Type B pancreatic cell (in vitro differentiated cells): Measurements from ENCODE around the gene PEX11G. TPM values are rescaled to one million over a fixed set of nuclear protein-coding genes. Genes with fewer than 3 reads are reported as not detected.

Experiments
- DNase-seq: peaks from one replicate; pipeline ENCODE4 v3.0.0; 2021; ENCODE audit warnings: mixed read lengths; ENCODE audit not compliant: unreplicated experiment; ENCODE audit errors: extremely low spot score
- H3K27ac Mint-ChIP-seq: 2 replicates; pipeline ENCODE4 v1.8.0; 2021; ENCODE audit warnings: mild to moderate bottlenecking, mixed read lengths
- H3K27me3 Mint-ChIP-seq: 2 replicates; pipeline ENCODE4 v1.8.0; 2021; ENCODE audit warnings: mixed read lengths
- H3K36me3 Mint-ChIP-seq: 2 replicates; pipeline ENCODE4 v1.8.0; 2021; ENCODE audit warnings: mixed read lengths
- H3K4me1 Mint-ChIP-seq: one replicate; pipeline ENCODE4 v1.8.0; 2021; ENCODE audit warnings: mixed read lengths; ENCODE audit not compliant: unreplicated experiment
- H3K4me3 Mint-ChIP-seq: 2 replicates; pipeline ENCODE4 v1.8.0; 2021; ENCODE audit warnings: mild to moderate bottlenecking, mixed read lengths
- H3K9me3 Mint-ChIP-seq: 2 replicates; pipeline ENCODE4 v1.8.0; 2021; ENCODE audit warnings: mixed read lengths
- total RNA-seq: library from RNA; stranded (reverse); gene quantifications from 2 replicates; pipeline ENCODE4 v1.2.1, GENCODE V29; 2021; ENCODE audit warnings: low replicate concordance
- TF ChIP-seq, protein P1 (sequence below): fragments of 200-600 bp; sonication (generic); conservative IDR thresholded peaks from 2 replicates; pipeline ENCODE4 v1.5.0; 2021; ENCODE audit warnings: antibody characterized with exemption, mild to moderate bottlenecking

Gene PEX11G
- total RNA-seq, 1 donor from 2014 or later: 5.7 TPM

DNA sequence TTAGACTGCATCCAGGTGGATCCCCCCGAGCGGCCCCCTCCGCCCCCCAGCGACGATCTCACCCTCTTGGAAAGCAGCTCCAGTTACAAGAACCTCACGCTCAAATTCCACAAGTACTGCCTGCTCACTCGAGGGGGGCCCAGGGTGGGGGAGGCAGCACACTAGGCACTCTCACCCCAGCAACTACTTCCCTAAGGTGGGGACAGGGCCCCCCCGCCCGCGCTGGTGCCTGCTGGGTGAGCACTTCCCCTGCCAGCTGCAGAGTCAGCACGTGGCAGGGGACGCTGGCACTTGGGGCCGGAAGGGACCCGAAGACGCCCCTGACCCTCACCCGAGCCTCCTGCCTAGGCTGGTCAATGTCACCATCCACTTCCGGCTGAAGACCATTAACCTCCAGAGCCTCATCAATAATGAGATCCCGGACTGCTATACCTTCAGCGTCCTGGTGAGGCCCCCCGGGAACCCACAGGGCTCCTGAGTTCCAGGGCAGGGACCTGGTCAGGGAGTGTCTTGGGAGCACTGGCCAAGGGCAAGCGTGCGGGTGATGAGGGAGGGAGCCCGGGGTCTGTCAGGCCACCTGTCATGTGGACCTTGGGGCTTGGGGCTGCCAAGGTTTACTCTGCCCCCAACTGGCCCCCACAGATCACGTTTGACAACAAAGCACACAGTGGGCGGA is 38.8 kb upstream of the PEX11G start:
- H3K4me3 Mint-ChIP-seq: no peak overlapping the region
- H3K36me3 Mint-ChIP-seq: peaks cover 4% of the 10 kb centered on the region
- DNase-seq: no peak
- no peaks in the 10 kb centered on the region for H3K27me3 Mint-ChIP-seq
- no peaks in the 10 kb centered on the region for H3K9me3 Mint-ChIP-seq
- TF ChIP-seq, protein P1, sequence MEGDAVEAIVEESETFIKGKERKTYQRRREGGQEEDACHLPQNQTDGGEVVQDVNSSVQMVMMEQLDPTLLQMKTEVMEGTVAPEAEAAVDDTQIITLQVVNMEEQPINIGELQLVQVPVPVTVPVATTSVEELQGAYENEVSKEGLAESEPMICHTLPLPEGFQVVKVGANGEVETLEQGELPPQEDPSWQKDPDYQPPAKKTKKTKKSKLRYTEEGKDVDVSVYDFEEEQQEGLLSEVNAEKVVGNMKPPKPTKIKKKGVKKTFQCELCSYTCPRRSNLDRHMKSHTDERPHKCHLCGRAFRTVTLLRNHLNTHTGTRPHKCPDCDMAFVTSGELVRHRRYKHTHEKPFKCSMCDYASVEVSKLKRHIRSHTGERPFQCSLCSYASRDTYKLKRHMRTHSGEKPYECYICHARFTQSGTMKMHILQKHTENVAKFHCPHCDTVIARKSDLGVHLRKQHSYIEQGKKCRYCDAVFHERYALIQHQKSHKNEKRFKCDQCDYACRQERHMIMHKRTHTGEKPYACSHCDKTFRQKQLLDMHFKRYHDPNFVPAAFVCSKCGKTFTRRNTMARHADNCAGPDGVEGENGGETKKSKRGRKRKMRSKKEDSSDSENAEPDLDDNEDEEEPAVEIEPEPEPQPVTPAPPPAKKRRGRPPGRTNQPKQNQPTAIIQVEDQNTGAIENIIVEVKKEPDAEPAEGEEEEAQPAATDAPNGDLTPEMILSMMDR: no peak
- H3K27ac Mint-ChIP-seq: no peak overlapping the region
- H3K4me1 Mint-ChIP-seq: no peaks in the 10 kb centered on the region

DNA sequence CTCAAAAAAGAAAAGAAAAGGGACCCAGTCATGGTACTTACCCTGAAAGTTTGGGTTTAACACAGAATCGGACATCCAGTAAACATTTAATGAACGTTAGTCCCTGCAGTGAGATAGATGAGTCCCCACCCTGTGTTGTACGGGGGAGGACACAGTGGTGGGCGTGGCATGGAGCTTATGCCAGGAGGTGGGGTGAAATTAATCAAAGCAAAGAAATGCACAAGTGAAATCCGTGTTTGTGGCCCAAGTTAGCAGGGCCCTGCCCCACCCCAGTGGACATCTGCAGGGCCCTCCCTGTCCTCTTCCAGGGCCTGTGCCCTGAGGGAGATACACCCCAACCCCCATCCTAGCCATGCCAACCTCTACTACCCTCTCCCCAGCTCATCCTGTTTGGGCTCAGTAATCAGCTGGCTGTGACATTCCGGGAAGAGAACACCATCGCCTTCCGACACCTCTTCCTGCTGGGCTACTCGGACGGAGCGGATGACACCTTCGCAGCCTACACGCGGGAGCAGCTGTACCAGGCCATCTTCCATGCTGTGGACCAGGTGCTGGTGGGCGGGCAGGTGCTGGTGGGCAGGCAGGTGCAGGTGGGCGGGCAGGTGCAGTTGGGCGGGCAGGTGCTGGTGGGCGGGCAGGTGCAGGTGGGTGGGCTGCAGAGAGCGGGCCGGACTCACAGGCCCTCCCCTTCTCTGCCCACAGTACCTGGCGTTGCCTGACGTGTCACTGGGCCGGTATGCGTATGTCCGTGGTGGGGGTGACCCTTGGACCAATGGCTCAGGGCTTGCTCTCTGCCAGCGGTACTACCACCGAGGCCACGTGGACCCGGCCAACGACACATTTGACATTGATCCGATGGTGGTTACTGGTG is 37.5 kb upstream of the PEX11G start:
- DNase-seq: no peak
- Mint-ChIP-seq H3K27me3 (no peaks in the 10 kb centered on the region), H3K27ac (no peak overlapping the region), H3K4me1 (peaks cover 6% of the 10 kb centered on the region), H3K4me3 (no peak overlapping the region), H3K36me3 (no peaks in the 10 kb centered on the region), H3K9me3 (no peaks in the 10 kb centered on the region)
- TF ChIP-seq, protein P1: no peak

GRCh38 chr19:7524992-7525739 is 36.3 kb upstream of the PEX11G start:
- no peak overlapping the region for H3K4me3 Mint-ChIP-seq
- no peaks in the 10 kb centered on the region for H3K27me3 Mint-ChIP-seq

GRCh38 chr19:7524523-7524922 is 35.7 kb upstream of the PEX11G start:
- DNase-seq: no peak
- Mint-ChIP-seq H3K27ac (no peak overlapping the region), H3K4me1 (peaks cover 6% of the 10 kb centered on the region), H3K4me3 (peak overlapping the region; percentile 45), H3K36me3 (peaks cover 3% of the 10 kb centered on the region), H3K9me3 (no peaks in the 10 kb centered on the region), H3K27me3 (no peaks in the 10 kb centered on the region)
- TF ChIP-seq, protein P1: no peak

More at GRCh38 chr19:7524992-7525739, 36.3 kb upstream of the PEX11G start:
- Mint-ChIP-seq H3K9me3 (no peaks in the 10 kb centered on the region), H3K4me1 (peaks cover 6% of the 10 kb centered on the region), H3K36me3 (peaks cover 3% of the 10 kb centered on the region), H3K27ac (no peak overlapping the region)
- TF ChIP-seq, protein P1: no peak
- DNase-seq: no peak

- DNase-seq: no peak
- H3K4me3 Mint-ChIP-seq: peak overlapping the region; percentile 83
- H3K9me3 Mint-ChIP-seq: no peaks in the 10 kb centered on the region
- H3K27me3 Mint-ChIP-seq: no peaks in the 10 kb centered on the region
- H3K36me3 Mint-ChIP-seq: peaks cover 6% of the 10 kb centered on the region
- peak overlapping the region; percentile 53 for H3K27ac Mint-ChIP-seq
- H3K4me1 Mint-ChIP-seq: peaks cover 6% of the 10 kb centered on the region
- TF ChIP-seq, protein P1: no peak
Observed at GRCh38 chr19:7522923-7523667, 34.3 kb upstream of the PEX11G start.
